ENCODE measurements around the gene CFAP299.

The CFAP299 gene

GRCh38 chr4:80610845-80611677 is 275.5 kb downstream of the CFAP299 start:
- no peak for TF ChIP-seq RAD21 (IDR thresholded peaks at IDR 0.05; ENCODE audit: low read depth)

DNA sequence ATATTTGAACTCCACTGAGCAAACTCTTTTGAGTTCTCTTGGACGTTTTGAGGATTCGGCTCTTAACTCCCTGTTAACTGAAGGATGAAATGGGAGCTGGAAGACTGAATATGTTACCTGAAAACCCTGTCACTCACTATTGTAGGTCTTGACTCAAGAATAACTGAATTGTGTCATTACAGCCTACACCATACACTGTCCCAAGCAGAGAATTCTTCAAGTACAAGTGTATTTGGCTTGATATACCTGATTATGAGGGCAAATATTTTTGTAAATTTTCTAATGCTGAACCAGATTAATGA is 276.1 kb downstream of the CFAP299 start:
- TF ChIP-seq ZBTB7A (IDR thresholded peaks at IDR 0.05; ENCODE audit: low read depth) (no peak), TCF12 (IDR thresholded peaks at IDR 0.05; ENCODE audit: low read depth) (no peak), EP300 (IDR thresholded peaks at IDR 0.05; ENCODE audit: borderline replicate concordance) (no peak), CREB1 (IDR thresholded peaks at IDR 0.05; ENCODE audit: low read depth) (no peak), CEBPB (IDR thresholded peaks at IDR 0.05) (no peak), EGR1 (IDR thresholded peaks at IDR 0.05) (no peak), NFIC (IDR thresholded peaks at IDR 0.05) (no peak), FOXM1 (IDR thresholded peaks at IDR 0.05; ENCODE audit: borderline replicate concordance, low read depth) (no peak), USF1 (IDR thresholded peaks at IDR 0.05) (no peak), TAF1 (IDR thresholded peaks at IDR 0.05; ENCODE audit: low read depth) (no peak), TEAD4 (IDR thresholded peaks at IDR 0.05) (no peak), RAD21 (IDR thresholded peaks at IDR 0.05; ENCODE audit: low read depth) (no peak), YY1 (IDR thresholded peaks at IDR 0.05; ENCODE audit: low read depth) (no peak)
- TF ChIP-seq, protein P1, sequence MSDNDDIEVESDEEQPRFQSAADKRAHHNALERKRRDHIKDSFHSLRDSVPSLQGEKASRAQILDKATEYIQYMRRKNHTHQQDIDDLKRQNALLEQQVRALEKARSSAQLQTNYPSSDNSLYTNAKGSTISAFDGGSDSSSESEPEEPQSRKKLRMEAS (IDR thresholded peaks at IDR 0.05): no peak

GRCh38 chr4:80613470-80613869 is 277.9 kb downstream of the CFAP299 start:
- TF ChIP-seq EGR1 (IDR thresholded peaks at IDR 0.05): no peak
- TF ChIP-seq RAD21 (IDR thresholded peaks at IDR 0.05; ENCODE audit: low read depth): no peak
- no peak for TF ChIP-seq CEBPB (IDR thresholded peaks at IDR 0.05)
- no peak for TF ChIP-seq TCF12 (IDR thresholded peaks at IDR 0.05; ENCODE audit: low read depth)

GRCh38 chr4:80614319-80614718 is 278.8 kb downstream of the CFAP299 start:
- TF ChIP-seq NFIC (IDR thresholded peaks at IDR 0.05) (no peak), EGR1 (IDR thresholded peaks at IDR 0.05) (no peak), TCF12 (IDR thresholded peaks at IDR 0.05; ENCODE audit: low read depth) (no peak), TEAD4 (IDR thresholded peaks at IDR 0.05) (no peak), CEBPB (IDR thresholded peaks at IDR 0.05) (no peak)

- TF ChIP-seq ZBTB7A (IDR thresholded peaks at IDR 0.05; ENCODE audit: low read depth) (no peak), EGR1 (IDR thresholded peaks at IDR 0.05) (no peak)
- TF ChIP-seq, protein P1 (IDR thresholded peaks at IDR 0.05): no peak
Measured at GRCh38 chr4:80615099-80615498, 279.6 kb downstream of the CFAP299 start.

DNA sequence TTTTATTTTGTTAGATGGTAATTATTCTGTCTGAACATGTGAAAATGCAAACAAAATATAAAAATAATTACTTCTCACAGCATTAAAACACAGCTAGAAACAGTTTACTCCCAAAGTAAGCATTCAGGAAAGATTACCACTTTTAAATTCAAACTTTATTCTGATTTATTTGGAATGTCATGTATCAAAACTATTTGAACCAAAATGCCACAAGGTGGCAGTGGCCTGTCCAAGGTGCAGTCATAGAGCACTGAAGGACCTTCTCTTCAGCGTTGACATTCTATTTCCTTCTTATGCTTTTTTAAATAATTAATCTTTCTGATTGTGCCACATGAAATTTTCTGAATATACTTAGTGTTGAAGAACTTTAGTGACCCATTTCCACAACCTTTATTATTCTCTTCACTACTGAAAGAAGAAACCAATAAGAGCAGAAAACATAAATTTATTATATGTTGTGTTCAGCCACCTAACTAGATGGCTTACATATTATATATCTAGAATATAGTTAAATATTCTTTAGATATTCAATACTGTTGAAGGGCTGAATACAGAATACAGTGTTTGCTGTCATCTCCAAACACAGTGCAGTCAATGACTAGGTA is 283.6 kb downstream of the CFAP299 start:
- no peak for TF ChIP-seq EGR1 (IDR thresholded peaks at IDR 0.05)
- peak; percentile 31 for TF ChIP-seq RAD21 (IDR thresholded peaks at IDR 0.05; ENCODE audit: low read depth)

- TF ChIP-seq EGR1 (IDR thresholded peaks at IDR 0.05): no peak
- TF ChIP-seq CEBPB (IDR thresholded peaks at IDR 0.05): no peak
- TF ChIP-seq NFIC (IDR thresholded peaks at IDR 0.05): no peak
- no peak for TF ChIP-seq USF1 (IDR thresholded peaks at IDR 0.05)
- TF ChIP-seq, protein P1 (IDR thresholded peaks at IDR 0.05): no peak
- TF ChIP-seq EP300 (IDR thresholded peaks at IDR 0.05; ENCODE audit: borderline replicate concordance): no peak
- TF ChIP-seq FOXM1 (IDR thresholded peaks at IDR 0.05; ENCODE audit: borderline replicate concordance, low read depth): no peak
- no peak for TF ChIP-seq CREB1 (IDR thresholded peaks at IDR 0.05; ENCODE audit: low read depth)
- TF ChIP-seq TEAD4 (IDR thresholded peaks at IDR 0.05): no peak
- TF ChIP-seq TCF12 (IDR thresholded peaks at IDR 0.05; ENCODE audit: low read depth): no peak
- no peak for TF ChIP-seq RAD21 (IDR thresholded peaks at IDR 0.05; ENCODE audit: low read depth)
- TF ChIP-seq, protein P2, sequence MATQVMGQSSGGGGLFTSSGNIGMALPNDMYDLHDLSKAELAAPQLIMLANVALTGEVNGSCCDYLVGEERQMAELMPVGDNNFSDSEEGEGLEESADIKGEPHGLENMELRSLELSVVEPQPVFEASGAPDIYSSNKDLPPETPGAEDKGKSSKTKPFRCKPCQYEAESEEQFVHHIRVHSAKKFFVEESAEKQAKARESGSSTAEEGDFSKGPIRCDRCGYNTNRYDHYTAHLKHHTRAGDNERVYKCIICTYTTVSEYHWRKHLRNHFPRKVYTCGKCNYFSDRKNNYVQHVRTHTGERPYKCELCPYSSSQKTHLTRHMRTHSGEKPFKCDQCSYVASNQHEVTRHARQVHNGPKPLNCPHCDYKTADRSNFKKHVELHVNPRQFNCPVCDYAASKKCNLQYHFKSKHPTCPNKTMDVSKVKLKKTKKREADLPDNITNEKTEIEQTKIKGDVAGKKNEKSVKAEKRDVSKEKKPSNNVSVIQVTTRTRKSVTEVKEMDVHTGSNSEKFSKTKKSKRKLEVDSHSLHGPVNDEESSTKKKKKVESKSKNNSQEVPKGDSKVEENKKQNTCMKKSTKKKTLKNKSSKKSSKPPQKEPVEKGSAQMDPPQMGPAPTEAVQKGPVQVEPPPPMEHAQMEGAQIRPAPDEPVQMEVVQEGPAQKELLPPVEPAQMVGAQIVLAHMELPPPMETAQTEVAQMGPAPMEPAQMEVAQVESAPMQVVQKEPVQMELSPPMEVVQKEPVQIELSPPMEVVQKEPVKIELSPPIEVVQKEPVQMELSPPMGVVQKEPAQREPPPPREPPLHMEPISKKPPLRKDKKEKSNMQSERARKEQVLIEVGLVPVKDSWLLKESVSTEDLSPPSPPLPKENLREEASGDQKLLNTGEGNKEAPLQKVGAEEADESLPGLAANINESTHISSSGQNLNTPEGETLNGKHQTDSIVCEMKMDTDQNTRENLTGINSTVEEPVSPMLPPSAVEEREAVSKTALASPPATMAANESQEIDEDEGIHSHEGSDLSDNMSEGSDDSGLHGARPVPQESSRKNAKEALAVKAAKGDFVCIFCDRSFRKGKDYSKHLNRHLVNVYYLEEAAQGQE (IDR thresholded peaks at IDR 0.05; ENCODE audit: low read depth): no peak
Measured at GRCh38 chr4:80631861-80632260, 296.3 kb downstream of the CFAP299 start.

DNA sequence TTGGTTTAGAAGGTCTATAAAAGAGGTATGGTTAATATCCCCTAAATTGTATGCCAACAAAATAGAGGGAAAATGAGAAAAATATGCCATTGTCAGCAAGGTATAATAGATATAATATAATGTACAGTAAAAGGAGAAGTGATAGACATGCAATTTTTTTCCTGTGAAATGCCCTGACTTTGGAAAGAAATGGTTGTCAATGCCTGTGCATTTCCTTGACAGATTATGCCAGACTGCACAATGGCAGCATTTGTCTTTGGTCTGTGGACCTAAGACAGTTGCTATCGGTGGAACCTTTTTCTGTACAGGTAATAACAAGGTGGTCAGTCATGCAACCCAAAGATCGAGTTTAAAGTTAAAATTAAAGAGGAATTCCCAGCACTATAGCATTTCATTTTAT is 301.7 kb downstream of the CFAP299 start:
- TF ChIP-seq NFIC (IDR thresholded peaks at IDR 0.05) (no peak), TCF12 (IDR thresholded peaks at IDR 0.05; ENCODE audit: low read depth) (no peak), YY1 (IDR thresholded peaks at IDR 0.05; ENCODE audit: low read depth) (no peak)
- TF ChIP-seq, protein P1 (IDR thresholded peaks at IDR 0.05): no peak

Data from Ishikawa (cell line).